GM21528 (cell line): ENCODE data around the gene ALDH2.
A peak's percentile ranks its signal among the peaks of the same experiment; 100 is the strongest.
"Not testable (repeated sequence)": the region's sequence is repeated elsewhere in the genome, so short reads cannot be mapped to it uniquely, and the experiment has no call there.

Experiments used
- ATAC-seq: cut with Tn5 transposase; IDR thresholded peaks from one replicate; pipeline ENCODE4 v1.9.1; 2021; ENCODE audit warnings: mild to moderate bottlenecking, moderate library complexity; ENCODE audit not compliant: unreplicated experiment, low FRiP score

The ALDH2 gene

DNA sequence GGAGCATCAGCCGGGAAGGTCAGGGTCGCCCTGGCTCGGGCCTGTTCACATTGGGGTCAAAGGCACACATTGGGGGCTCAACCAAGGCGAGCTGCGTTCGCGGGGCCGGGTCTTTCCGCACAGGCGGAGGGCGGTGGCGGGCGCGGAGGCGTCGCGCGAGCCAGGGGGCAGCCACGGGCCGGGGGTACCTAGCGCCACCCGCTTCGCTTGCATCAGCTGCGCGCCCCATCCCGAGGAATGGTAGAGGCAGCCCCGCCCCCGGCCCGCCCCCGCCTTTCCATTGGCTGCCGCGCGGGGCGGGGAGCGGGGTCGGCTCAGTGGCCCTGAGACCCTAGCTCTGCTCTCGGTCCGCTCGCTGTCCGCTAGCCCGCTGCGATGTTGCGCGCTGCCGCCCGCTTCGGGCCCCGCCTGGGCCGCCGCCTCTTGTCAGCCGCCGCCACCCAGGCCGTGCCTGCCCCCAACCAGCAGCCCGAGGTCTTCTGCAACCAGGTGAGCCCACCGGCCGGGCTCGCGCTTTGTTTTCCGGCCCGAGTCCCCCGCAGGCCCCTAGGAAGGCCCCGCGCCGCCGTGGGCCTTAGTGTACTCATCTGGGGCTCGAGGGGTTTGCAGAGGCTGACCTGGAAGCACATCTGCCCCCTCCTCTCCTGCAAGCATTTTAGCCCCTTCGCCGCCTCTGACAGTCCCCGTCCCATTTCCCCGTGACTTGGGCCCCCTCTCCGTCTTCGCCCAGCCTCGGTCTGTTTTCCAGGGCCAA, at the start of gene ALDH2:
TSS of gene ALDH2 (plus strand) at position 326 of the 754 bp plus-strand sequence. CDS start at position 376, 50 bp downstream.
- ATAC-seq = peak; percentile 54

DNA sequence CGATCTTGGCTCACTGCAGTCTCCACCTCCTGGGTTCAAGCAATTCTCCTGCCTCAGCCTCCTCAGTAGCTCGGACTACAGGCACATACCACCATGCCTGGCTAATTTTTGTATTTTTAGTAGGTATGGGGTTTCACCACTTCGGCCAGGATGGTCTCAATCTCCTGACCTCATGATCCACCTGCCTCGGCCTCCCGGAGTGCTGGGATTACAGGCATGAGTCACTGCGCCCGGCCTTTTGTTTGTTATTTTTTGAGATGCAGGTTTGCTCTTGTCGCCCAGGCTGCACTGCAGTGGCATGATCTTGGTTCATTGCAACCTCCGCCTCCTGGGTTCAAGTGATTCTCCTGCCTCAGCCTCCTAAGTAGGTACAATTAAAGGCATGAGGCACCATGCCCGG, 47.4 kb upstream of the ALDH2 start:
- ATAC-seq = not testable (repeated sequence)

DNA sequence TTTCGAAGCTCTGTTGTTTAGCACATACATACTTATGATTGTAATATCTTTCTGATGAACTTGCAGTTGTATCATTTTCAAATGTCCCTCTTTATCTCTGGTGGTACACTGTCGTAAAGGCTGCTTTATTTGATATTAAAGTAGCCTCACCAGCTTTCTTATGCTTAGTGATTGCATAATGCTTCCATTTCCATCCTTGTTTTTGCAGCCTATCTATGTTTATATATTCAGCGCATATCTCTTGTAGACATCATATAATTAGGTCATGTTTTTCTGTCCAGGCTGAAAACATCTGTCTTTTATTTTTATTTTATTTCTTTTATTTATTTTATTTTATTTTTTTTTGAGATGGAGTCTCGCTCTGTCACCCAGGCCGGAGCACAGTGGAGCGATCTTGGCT, 46.3 kb upstream of the ALDH2 start:
- no peak for ATAC-seq

DNA sequence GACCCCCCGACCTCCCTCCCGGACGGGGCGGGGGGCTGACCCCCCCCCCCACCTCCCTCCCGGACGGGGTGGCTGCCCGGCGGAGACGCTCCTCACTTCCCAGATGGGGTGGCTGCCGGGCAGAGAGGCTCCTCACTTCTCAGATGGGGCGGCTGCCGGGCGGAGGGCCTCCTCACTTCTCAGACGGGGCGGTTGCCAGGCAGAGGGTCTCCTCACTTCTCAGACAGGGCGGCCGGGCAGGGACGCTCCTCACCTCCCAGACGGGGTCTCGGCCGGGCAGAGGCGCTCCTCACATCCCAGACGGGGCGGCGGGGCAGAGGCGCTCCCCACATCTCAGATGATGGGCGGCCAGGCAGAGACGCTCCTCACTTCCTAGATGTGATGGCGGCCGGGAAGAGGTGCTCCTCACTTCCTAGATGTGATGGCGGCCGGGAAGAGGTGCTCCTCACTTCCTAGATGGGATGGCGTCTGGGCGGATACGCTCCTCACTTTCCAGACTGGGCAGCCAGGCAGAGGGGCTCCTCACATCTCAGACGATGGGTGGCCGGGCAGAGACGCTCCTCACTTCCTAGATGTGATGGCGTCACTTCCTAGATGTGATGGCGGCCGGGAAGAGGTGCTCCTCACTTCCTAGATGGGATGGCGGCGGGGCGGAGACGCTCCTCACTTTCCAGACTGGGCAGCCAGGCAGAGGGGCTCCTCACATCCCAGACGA, 42.9 kb upstream of the ALDH2 start:
- not testable (repeated sequence) for ATAC-seq

DNA sequence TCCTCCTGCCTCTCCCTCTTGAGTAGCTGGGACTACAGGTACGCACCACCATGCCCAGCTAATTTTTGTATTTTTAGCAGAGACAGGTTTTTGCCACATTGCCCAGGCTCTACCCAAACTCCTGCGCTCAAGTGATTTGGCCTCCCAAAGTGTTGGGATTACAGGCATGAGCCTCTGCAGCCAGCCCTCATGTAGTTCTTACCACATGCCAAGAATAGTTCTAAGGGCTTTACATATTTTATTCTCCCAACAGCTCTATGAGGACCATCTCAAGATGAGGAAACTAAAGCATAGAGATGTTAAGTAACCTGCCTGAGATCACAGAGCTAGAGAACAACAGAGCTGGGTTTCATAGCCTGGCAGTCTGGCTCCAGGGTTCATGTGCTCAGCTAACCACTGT, 37.9 kb upstream of the ALDH2 start:
- ATAC-seq = no peak

DNA sequence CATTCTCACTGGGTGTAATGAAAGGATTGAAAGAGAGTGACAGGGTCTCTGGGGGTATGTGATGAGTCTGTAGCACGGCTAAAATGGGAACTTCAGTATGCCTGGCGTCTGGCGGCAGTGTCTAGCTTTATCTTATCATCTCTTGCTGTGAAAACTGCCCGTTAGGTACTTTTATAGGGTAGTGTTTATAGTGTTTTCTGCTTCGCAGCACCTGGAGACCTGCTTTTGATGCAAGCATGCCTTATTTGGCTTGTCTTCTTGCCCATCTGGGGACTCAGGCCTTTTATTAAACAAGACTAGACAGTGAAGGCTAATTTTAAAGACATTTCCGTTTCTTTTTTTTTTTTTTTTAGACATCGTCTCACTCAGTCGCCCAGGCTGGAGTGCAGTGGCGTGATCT, 36.3 kb upstream of the ALDH2 start:
- ATAC-seq = no peak

DNA sequence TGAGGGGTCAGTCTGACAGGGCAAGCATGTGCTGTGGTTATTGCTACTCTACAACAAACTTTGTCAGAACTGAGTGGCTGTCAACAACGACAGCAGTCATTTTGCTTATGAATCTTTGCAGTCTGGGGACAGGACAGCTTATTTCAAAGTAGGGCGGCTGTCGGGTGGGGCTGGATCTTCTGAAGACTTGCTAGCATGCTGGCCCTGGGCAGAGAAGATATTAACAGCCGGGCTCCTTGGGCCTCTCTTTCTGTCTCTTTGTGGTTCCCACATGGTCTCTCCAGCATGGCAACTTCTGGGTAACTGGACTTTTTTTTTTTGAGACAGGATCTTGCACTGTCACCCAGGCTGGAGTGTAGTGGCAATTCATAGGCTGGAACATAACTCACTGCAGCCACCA, 33.9 kb upstream of the ALDH2 start:
- no peak for ATAC-seq

DNA sequence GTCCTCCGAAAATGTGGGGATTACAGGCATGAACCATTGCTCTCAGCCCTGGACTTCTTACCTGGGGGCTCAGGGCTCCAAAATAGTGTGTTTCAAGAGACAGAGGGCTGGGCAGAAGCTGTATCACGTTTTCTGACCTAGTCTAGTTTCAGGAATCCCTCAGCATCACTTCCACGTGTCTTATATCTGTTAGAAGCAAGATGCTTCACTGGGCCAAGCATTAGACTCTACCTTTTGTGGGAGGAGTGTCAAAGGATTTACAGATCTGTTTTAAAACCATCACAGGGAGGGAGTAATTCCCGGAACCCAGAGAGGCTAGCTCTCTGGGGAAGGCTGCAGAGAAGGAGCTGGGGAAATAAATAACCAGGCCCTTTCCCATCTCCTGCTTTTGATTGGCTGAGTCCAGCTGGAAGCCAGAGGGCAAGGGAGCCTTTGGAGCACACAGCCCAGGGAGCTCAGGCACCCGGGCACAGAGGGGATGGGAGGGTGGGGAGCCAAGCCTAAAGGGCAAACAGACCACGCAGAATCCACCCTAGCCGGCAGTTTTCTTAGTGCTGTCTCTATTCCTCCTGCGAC, 33.3 kb upstream of the ALDH2 start:
- no peak for ATAC-seq

DNA sequence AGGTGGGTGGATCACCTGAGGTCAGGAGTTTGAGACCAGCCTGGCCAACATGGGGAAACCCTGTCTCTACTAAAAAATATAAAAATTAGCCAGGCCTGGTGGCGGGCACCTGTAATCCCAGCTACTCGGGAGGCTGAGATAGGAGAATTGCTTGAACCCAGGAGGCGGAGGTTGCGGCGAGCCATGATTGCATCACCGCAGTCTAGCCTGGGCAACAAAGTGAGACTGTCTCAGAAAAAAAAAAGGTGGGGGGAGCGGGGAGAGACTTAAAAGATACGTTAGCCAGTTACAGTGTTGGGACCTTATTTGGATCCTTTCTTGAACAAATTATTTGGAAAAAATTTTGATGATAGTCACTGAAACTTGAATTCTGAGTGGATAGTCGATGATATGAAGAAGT, 27.2 kb upstream of the ALDH2 start:
- ATAC-seq = not testable (repeated sequence)

DNA sequence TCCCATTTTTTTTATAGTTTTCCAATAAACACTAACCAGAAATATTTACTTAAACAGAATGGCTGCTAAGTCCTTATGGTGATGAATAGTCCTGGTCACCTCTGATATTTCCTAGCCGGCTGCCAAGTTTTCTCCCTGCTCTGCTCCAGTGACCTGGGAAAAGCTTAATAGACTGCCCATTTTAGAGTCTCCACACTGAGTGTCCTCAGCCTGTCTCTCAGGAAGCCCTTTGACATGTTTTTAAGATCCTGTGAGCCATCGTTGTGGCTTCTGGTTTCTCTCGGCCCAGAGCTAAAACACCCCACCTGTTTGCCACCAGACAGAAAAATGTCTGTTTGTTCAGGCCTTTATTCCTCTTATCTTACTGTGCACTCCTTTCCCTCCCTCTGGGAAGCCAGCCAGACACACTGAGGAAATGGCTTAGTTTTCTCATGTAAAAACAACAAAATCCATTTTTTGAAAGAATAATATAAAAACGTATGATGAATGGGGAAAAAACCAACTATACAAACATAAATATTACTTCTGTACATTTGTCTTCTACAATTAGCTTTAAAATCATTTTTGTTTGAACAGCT, 25.4 kb upstream of the ALDH2 start:
- ATAC-seq = no peak

DNA sequence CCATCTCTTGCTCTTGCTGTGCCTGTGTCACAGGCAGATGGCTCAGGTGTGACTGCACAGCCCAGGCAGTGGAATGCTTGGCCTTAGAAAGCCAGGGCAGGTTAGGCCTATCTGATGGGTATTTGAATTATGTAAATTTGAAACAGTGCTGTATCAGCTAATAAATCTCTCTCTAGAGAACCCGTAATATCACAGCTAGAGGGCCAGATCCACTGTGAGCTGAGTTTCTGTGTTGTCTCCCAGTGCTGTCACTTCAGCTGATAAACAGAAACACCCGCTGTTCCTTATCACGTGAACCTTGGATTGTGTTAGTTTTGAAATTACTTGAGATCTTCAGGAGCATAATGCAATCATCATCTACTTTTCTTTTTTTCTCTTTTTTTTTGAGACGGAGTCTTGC, 21.5 kb upstream of the ALDH2 start:
- ATAC-seq = no peak

DNA sequence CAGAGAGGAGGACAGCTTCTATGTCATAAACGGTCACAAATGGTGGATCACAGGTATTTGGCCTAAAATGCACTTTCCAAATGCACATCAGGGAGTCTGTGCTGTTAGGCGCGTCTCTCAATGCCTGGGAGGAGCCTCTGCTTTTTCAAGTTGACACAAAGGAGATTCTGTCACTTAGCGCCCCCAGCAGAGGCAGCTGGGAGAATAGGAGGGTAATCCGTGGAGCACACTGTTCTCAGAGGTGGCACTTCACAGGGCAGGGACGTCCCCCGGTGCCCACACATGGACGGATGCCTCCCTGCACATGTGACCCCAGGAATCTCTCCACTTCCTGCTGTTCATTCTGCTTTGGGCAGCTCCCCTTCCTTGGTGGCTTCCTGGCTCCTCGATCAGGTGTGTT, 19.4 kb upstream of the ALDH2 start:
- no peak for ATAC-seq

DNA sequence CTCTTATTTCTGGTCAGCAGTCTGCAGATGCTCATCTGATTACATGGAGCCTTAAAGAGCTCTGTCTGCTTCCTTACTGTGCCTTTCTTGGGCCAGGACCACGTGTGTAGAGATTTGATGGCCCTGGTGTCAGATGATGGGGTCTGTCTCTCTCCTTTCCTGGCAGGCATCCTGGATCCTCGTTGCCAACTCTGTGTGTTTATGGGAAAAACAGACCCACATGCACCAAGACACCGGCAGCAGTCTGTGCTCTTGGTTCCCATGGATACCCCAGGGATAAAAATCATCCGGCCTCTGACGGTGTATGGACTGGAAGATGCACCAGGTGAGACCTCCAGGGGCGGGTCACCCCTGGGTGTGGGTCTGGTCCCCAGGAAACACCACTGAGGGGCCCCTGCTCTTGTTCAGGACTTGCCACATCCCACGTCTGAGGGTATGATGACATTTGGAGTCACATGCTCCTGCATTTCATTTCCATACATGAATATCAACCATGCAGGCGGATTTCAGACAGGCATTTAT, 18.5 kb upstream of the ALDH2 start:
- no peak for ATAC-seq

DNA sequence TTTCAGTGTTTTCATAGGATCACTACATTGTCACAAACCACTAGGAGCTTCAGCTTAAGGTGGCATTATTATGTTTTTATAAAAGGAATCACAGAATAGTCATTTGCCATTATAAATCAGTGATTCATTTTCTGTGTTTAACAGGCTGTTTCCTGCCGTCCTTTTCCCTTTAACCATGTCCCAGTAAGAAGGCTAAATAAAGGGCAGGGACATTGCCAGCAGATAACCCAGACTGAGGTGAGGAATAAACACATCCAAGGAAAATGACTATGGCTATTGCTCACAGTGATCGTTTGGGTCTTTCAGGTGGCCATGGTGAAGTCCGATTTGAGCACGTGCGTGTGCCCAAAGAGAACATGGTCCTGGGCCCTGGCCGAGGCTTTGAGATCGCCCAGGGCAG, 17.9 kb upstream of the ALDH2 start:
- no peak for ATAC-seq

DNA sequence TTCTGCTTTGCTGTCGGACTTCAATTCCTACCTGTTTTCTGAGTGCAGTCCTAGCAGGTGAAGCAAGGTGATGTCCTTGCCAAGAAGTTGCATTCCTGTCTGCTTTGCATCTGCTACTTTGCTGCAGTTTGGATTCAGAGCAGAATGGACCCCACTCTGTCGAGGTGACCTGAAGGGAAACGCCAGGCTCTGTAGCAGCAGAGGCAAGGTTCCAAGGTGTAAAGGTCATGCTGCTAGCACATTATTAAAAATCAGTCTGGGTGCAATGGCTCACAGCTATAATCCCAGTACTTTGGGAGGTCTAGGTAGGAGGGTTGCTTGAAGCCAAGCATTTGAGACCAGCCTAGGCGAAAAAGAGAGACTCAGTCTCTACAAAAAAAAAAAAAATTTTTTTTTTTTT, 17.3 kb upstream of the ALDH2 start:
- ATAC-seq = no peak

DNA sequence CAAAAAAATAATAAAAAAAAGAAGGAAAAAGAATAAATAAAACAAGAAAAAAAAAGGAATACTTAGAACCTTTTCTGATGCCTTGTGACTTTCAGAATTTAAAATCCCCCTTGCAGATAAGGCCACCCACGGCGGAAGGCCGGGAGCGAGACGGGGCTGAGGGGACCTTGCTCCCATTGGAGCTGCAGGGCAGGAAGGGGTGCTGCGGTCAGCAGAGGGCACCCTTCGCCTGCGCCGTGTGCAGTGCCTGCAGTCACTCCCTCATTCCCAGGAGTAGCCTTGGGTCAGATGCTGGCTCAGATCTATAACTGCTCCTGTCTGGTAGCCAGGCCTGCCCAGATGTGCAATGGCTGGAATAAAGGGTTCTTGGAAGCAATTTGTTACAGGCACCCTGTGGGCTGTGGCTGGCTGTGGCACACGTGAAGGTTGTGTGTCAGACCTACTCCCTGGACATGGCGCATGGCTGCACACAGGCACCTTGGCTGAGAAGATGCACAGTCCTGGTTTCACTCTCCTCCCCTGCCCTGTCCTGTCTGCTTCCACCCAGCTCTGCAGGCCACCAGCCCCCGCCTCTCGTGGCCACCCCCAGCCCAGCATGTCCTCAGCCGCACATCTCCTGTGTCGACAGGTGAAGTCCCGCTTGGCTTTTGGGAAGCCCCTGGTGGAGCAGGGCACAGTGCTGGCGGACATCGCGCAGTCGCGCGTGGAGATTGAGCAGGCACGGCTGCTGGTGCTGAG, 13.4 kb upstream of the ALDH2 start:
- no peak for ATAC-seq

DNA sequence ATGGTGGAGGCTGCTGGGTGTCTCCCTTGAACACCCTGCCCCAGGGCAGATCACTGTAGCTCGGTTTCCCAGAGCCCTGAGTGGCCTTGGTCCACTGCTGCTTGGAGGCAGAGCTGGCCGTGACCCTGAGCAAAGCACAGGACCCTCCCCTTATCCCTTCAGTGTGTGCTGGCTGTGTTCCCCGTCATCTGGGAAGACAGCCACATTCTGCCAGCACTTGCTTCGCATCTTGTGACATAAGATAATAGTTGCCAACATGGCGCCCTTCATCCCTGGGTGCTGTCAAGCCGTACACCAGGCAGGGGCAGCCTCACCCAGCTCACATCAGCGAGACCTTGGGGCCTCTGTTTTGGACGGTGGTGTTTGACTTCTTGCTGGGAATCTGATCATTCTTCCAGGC, 12.1 kb upstream of the ALDH2 start:
- ATAC-seq = no peak

DNA sequence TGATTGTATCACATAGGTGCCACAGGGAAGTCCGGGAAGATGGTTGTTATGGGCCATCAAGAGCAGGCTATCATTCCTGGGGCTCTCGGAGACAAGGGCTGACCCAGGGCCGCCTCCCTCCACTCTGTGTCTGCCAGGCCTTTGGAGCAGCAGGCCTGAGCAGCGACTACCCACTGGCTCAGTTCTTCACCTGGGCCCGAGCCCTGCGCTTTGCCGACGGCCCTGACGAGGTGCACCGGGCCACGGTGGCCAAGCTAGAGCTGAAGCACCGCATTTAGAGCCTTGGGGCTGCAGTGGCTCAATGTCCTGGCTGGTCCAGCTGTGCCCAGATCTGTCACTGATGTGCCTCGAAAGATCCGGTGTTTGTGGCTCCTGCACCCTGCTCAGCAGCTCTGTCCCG, 10.5 kb upstream of the ALDH2 start:
- ATAC-seq = no peak

DNA sequence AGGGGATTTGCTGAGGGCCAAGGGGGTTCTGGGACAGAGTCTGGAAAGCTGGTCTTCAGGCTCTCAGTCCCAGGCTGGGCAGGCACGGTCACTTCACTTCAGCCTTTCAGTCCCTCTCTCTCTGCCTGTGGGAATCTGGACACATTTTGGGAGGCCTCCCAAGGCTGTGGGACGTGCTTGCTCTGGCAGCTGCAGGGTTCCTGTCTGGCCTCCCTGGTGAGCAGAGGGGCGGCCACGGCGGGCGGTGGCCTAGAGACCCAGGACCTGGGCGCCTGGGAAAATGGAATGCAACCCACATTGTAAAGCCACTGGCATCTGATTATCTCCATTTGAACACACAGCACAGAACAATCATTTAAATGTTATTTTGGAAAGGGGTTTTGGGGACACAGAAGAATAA, 10.1 kb upstream of the ALDH2 start:
- no peak for ATAC-seq

DNA sequence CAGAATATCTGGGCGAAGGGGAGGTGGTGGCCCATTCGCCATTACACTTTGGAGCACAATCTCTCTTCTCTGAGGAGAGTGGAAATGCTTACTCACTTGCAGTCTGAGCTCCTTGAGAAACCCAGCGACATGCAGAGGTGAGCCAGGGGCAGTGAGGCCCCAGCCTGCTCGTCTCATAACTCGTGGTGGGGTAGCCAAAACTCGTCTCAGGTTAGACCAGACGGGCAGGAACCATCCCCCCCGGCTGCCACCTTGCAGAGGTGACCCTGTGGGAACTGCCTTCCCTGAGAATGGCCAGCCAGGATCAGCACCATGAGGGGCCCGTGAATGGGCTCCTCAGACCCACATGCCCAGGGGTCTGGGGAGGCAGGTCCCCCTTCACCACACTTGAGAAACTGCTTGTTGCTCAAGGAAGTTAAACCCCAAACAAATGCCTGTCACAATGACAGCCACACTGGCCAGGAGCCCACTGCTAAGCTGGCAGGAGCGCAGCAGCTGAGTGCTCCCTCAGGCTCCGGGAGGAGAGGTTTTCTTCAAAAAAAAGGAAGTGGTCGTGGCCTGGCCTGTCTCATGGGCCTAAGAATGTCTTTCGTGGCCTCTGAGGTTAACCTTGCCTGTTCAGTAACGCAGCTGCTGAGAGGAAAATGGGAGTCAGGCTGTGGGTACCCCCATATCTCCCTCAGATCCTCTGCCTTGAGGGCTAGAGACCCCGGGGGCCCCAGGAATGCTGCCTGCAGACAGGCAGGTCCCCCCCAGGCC, 9.2 kb upstream of the ALDH2 start:
- no peak for ATAC-seq
